Nephron progenitor cell (in vitro differentiated cells): ENCODE measurements around the gene RNF175.

Source experiments
- DNase-seq: peaks from one replicate; pipeline ENCODE4 v3.0.0; 2021
- H3K27ac Mint-ChIP-seq: 2 replicates; pipeline ENCODE4 v1.8.0; 2021; ENCODE audit warnings: mild to moderate bottlenecking, moderate library complexity, mixed read lengths
- H3K27me3 Mint-ChIP-seq: 2 replicates; pipeline ENCODE4 v1.8.0; 2021; ENCODE audit warnings: mild to moderate bottlenecking, low read depth, mixed read lengths; ENCODE audit not compliant: poor library complexity
- H3K36me3 Mint-ChIP-seq: 2 replicates; pipeline ENCODE4 v1.8.0; 2021; ENCODE audit warnings: low read depth, mixed read lengths
- H3K4me1 Mint-ChIP-seq: 2 replicates; pipeline ENCODE4 v1.8.0; 2021; ENCODE audit warnings: mixed read lengths
- H3K4me3 Mint-ChIP-seq: 2 replicates; pipeline ENCODE4 v1.8.0; 2021; ENCODE audit warnings: mild to moderate bottlenecking, moderate library complexity, mixed read lengths
- H3K9me3 Mint-ChIP-seq: 2 replicates; pipeline ENCODE4 v1.8.0; 2021; ENCODE audit warnings: mild to moderate bottlenecking, moderate library complexity, mixed read lengths
- CTCF ChIP-seq: fragments of 200-600 bp; sonication (generic); IDR thresholded peaks from 2 replicates; pipeline ENCODE4 v1.5.0; 2021; ENCODE audit warnings: antibody characterized with exemption

RNF175 gene

GRCh38 chr4:153781717-153782416 lies 22.0 kb upstream of the RNF175 start:
- Mint-ChIP-seq H3K36me3 (peaks cover 18% of the 10 kb centered on the region), H3K9me3 (peaks cover 11% of the 10 kb centered on the region), H3K4me1 (peaks cover 61% of the 10 kb centered on the region), H3K27me3 (peaks cover 6% of the 10 kb centered on the region), H3K27ac (peak overlapping the region; percentile 84), H3K4me3 (peak overlapping the region; percentile 16)
- no peak for DNase-seq
- TF ChIP-seq CTCF = no peak

GRCh38 chr4:153781280-153781679 lies 21.5 kb upstream of the RNF175 start:
- no peak for TF ChIP-seq CTCF
- peaks cover under 1% of the 10 kb centered on the region for H3K27me3 Mint-ChIP-seq
- H3K36me3 Mint-ChIP-seq = peaks cover 18% of the 10 kb centered on the region
- H3K4me1 Mint-ChIP-seq = peaks cover 55% of the 10 kb centered on the region
- peak overlapping the region; percentile 84 for H3K27ac Mint-ChIP-seq
- peaks cover 11% of the 10 kb centered on the region for H3K9me3 Mint-ChIP-seq
- peak overlapping the region; percentile 16 for H3K4me3 Mint-ChIP-seq
- no peak for DNase-seq

GRCh38 chr4:153780876-153781275 lies 21.1 kb upstream of the RNF175 start:
- Mint-ChIP-seq H3K9me3 (peaks cover 11% of the 10 kb centered on the region), H3K27me3 (no peaks in the 10 kb centered on the region), H3K4me1 (peaks cover 51% of the 10 kb centered on the region), H3K4me3 (no peak overlapping the region), H3K36me3 (peaks cover 18% of the 10 kb centered on the region), H3K27ac (peak overlapping the region; percentile 84)
- no peak for TF ChIP-seq CTCF
- no peak for DNase-seq

GRCh38 chr4:153780221-153780620 lies 20.4 kb upstream of the RNF175 start:
- no peak for TF ChIP-seq CTCF
- H3K4me1 Mint-ChIP-seq = peaks cover 47% of the 10 kb centered on the region
- no peak overlapping the region for H3K4me3 Mint-ChIP-seq
- H3K36me3 Mint-ChIP-seq = peaks cover 18% of the 10 kb centered on the region
- H3K27ac Mint-ChIP-seq = peak overlapping the region; percentile 61
- no peaks in the 10 kb centered on the region for H3K27me3 Mint-ChIP-seq
- peaks cover 11% of the 10 kb centered on the region for H3K9me3 Mint-ChIP-seq
- DNase-seq = no peak

GRCh38 chr4:153778383-153778782 lies 18.6 kb upstream of the RNF175 start:
- H3K27ac Mint-ChIP-seq = no peak overlapping the region
- H3K4me3 Mint-ChIP-seq = no peak overlapping the region
- peaks cover 18% of the 10 kb centered on the region for H3K36me3 Mint-ChIP-seq
- H3K4me1 Mint-ChIP-seq = peaks cover 36% of the 10 kb centered on the region
- H3K9me3 Mint-ChIP-seq = peaks cover 11% of the 10 kb centered on the region
- TF ChIP-seq CTCF = no peak
- DNase-seq = no peak
- no peaks in the 10 kb centered on the region for H3K27me3 Mint-ChIP-seq

GRCh38 chr4:153777421-153777820 lies 17.6 kb upstream of the RNF175 start:
- no peaks in the 10 kb centered on the region for H3K27me3 Mint-ChIP-seq

More at GRCh38 chr4:153777421-153777820, 17.6 kb upstream of the RNF175 start:
- Mint-ChIP-seq H3K4me3 (no peak overlapping the region), H3K36me3 (peaks cover 18% of the 10 kb centered on the region), H3K27ac (no peak overlapping the region), H3K9me3 (peaks cover 11% of the 10 kb centered on the region), H3K4me1 (peaks cover 27% of the 10 kb centered on the region)
- no peak for DNase-seq
- TF ChIP-seq CTCF = no peak
